HG03139 (cell line): ENCODE measurements around the gene TCEANC2.

ENCODE experiments used
- ATAC-seq: cut with Tn5 transposase; IDR thresholded peaks from one replicate; pipeline ENCODE4 v1.9.1; 2021; ENCODE audit not compliant: unreplicated experiment

Gene TCEANC2

DNA sequence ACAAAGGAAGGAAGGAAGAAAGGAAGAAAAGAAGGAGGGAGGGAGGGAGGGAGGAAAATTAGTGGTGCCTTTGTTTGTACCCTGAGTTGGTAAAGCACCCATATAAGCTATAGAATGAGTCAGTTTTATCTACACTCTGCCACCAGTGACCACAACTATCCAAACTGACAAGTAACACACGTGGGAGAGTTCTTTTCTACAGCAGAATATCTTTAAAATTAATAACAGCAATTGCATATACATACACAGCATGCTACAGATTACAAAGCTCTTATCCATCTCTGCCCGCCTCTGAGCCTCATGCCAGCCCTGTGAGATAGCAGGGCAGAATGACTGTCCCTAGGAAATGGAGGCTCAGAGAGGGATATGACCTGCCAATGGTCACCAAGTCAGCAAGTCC, 79.1 kb downstream of the TCEANC2 start:
- ATAC-seq = no peak

DNA sequence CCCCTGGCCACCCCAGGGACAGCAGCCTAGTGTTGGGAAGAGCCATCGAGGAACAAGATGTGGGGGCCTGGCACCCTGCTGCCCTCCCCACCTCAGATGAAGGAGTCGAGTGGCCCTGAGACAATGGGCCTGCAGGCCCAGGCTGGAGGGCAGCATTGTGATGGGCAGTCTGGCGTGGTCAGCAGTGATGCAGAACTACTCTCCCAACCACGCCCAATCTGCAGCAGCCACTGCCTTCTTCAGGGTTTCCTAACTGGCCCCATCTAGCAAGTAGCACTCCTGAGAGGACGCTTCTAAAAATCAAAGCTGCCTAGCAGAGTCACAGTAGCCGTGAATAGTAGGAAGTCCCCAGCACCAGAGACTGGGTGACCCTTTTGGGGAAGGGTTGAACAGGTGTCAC, 80.9 kb downstream of the TCEANC2 start:
- ATAC-seq = no peak

DNA sequence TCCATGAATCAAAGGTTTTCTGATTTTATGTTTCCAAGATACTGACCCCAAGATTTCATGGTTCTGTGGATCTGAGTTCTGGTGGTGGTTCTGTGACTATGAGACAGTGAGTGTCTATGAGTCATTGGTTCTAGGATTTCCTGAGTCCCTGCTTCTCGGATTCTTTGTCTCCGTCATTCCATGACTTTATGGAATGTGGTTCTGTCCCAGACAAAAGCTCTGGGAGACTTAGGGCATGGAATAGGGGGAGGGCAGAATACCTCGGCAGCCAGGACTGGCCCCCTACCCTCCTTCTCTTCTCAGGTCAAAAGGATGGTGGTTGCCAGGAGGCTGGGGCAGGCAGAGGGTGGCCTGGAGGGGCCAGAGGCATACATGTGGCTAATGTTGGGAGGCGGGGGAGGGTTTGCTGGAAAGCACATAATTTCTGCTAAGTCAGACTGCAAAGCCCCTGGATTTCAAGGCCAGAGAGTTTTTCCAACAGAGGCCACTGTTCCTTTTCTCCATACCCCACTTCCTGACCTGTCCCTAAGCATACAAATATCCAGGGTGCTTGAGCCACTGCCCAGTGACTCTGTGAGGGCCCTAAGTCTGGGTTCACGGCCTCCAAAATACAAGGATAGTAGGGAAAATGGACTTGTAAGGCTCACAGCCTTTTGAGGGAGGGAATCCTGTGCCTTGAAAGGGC, 82.2 kb downstream of the TCEANC2 start:
- no peak for ATAC-seq

DNA sequence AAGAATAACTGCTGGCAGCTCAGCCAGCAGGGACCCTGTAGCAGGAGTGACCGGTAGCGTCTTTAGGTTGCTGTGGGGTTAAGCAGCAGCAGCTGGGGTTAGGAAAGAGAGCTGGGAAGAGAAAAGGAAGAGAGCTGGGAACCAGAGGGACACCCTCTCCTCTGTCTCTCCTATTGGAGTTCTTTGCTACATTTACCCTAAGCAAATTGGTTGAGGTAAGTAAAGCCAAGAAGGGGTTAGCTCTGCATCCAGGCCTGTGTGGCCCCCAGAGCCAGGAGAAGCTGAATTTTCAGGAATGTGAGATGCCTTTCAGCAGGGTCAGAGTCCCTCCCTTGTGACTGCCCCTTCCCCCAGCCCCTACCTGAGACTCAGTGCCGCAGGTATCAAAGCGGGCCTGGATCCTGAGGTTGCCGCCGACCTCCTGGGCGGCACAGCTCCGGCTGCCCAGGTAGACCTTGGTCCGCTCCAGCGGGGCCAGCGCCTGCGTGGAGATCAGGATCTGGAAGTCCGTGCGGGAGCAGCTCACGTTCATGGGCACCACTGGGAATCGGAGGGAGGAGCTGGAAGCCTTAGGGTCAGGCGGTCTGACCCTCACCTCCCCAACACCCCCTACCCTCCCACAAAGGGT, 83.0 kb downstream of the TCEANC2 start:
- ATAC-seq = no peak

DNA sequence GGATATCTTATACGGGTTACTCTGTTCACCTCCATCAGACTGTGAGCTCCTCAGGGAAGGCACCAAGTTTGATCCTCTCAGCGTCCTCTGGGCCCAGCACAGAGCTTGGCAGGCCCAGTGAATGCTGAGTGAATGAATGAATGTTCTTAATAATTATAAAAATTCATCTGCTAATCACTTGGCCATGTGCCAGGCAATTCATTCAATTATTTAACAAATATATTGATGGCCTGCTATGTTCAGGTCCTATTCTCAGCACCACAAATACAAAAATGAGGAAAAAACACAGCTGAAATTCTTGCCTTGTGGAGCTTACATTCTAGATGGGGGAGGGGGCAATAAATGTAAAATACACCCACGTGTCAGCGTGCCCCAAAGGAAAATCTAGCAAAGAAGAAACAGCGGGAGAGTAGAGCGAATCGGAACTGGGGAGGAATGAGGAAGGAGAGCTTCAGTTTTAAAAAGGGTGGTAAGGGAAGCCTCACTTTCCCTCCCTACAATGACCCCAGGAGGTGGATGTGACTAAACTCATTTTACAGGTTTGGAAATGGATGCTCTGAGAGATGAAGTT, 83.6 kb downstream of the TCEANC2 start:
- no peak for ATAC-seq

DNA sequence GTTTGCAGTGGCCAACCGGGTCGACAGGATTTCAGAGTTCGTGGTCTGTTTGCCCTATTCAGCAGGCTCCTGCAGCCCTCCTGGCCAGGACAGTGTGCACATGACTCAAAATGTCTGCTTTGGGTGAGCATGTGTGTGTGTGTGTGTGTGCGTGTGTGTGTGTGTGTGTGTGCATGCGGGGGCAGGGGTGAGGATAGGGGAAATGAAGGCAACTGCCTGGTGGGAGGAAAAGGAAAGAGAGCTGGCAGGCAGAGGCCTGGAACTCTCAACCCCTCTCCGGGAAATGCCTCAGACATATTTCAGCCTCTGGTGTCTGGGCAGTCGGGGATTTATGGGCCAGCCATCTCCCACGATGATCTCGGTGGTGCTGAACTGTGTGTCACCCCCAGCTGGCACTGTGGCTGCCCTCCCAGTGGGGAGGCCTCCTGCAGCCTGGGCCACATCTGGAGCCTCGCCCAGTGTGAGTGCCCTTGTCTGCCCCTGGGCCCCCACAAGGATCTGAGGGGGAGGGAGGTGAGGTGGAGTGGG, 84.2 kb downstream of the TCEANC2 start:
- no peak for ATAC-seq

DNA sequence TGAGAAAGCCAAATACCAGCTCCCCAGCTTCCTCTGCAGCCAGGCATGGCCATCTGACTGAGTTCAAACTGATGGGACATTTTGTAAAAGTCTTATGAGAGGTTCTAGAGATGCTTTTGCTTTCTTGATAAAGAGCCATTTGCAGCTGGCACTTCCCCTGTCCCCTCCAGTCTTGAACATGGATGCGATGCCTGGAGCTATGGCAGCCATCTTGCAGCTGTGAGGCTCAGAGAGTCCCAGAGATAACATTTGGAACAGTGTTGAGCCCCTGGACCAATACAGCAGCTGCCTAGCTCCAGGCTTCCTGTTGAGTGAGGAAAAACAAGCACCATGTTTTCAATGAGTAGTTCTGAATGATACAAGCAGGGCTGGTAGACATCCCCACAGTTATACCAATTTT, 85.6 kb downstream of the TCEANC2 start:
- no peak for ATAC-seq

DNA sequence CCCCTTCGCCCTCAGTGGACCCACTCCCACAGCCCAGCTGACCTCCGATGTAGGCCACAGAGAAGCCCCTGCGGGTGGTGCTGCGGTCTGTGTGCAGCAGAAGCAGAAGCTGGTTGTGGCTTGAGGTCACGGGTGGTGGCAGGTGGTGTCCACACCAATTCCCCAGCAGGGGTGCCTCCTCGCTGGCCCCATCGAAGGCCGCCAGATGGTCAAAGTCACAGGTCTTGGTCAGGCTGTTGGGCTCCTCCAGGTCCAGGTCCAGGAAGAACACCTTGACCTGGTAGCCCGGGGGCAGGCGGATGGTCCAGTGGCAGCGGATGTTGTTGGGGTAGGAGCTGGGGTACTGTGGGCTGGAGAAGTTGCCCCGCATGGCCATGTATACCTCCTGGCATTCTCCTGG, 86.3 kb downstream of the TCEANC2 start:
- no peak for ATAC-seq

DNA sequence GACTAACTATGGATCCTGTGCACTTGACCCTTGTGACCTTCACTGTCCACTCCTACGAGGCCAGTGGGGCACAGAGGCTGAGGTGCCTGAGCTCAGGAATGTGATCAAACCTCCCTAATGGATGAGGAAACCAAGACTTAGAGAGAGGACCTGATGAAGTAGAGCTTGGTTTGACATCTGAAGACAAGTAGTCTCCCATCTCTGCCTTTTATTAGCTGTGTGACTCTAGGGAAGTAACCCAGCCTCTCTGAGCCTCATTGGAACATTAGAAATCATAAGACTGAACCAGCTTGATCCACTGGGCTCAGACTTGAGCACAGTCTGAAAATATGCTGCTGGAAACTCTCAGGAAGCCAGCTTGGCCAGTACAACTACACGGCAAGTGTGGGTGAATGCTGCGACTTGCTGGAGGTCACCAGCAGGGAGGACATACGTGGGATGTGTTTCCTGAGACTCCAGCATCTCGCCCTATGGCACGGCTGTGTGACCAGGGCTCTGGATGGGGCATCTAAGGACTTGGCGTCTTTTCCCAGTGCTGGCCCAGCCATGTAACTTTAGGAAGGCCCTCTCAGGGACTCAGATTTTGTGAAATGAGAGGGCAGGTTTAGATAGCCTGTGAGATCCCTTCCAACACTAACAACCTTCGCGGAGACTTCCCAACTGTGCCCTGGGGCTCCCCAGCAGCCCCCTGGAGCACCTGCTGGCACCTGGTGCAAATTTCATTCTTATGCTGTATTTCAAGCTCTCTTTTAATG, 88.9 kb downstream of the TCEANC2 start:
- no peak for ATAC-seq

DNA sequence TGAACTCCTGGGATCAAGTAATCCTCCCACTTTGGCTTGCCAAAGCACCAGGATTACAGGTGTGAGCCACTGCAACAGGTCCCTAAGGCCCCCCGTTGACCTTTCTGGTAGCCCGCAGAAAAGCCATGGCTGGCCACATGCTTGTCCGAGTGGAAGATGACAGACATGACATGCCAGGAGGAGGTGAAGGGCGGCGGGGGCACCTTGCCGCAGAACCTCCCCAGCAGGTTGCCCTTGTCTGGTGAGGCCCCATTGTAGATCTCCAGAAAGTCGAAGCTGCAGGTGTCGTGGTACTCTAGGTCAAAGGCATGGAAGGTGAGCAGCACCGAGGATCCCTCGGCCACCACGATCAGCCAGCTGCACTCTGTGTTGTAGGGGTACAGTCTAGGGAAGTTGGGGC, 91.0 kb downstream of the TCEANC2 start:
- ATAC-seq = no peak

DNA sequence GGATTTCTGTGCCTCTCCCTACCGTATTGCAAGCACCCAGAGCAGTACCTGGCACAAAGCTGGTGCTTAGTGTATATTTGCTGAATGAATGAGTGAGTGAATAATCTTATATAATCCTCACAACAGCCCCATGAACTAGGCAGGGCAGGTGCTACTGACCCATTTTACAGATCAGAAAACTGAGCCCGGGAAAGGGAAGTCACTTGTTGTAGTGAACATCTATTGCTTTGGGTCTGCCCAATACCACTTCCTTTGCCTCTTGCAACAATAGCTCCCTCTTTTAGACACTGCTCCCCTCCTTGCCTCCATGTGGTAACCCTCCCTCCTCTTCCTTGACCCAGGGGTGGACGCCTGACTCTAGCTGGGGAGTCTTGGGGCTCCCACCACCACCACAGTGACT, 96.3 kb downstream of the TCEANC2 start:
- no peak for ATAC-seq

DNA sequence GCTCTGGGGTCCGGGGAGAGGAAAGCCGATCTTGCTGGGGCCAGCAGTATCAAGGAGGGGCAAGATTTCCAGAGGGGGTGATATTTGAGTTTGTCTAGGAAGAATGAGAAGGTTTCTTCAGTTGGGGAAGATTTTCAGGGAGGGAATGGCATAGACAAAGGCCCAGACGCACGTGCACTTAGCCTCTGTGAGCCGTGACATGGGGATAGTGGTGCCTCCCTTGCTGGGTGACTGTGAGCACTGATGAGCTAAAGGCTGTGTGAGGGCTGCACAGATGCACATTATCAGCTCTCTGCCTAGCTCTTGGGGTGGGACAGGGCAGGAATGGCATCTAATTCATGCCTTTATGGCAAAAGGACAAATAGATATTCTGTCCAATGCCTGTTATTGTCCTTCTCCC, 97.6 kb downstream of the TCEANC2 start:
- ATAC-seq = no peak

DNA sequence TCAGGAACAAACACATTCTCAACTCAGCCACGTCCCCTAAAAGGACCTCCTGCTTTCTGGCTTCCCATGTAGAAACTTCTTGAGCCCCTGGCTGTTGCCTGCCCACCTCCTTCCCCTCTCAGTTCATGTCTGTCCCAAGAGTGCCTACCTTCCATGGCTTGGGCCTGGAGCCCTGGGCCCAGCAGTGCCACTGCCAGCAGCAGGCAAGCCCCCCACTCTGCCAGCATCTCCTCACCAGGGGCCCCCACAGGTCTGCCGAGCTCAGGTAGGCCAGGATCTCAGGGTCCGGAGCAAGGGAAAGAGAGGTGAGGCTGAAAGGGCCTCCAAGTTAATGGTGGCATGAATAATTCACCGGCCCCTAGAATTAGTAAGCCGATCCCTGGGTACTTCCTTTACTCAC, 99.3 kb downstream of the TCEANC2 start, which contains the start of gene CDCP2:
Gene CDCP2, minus strand, starts transcription at position 305 of the 400 bp plus-strand sequence. Its CDS starts 78 bp downstream, at position 227.
- ATAC-seq = no peak

DNA sequence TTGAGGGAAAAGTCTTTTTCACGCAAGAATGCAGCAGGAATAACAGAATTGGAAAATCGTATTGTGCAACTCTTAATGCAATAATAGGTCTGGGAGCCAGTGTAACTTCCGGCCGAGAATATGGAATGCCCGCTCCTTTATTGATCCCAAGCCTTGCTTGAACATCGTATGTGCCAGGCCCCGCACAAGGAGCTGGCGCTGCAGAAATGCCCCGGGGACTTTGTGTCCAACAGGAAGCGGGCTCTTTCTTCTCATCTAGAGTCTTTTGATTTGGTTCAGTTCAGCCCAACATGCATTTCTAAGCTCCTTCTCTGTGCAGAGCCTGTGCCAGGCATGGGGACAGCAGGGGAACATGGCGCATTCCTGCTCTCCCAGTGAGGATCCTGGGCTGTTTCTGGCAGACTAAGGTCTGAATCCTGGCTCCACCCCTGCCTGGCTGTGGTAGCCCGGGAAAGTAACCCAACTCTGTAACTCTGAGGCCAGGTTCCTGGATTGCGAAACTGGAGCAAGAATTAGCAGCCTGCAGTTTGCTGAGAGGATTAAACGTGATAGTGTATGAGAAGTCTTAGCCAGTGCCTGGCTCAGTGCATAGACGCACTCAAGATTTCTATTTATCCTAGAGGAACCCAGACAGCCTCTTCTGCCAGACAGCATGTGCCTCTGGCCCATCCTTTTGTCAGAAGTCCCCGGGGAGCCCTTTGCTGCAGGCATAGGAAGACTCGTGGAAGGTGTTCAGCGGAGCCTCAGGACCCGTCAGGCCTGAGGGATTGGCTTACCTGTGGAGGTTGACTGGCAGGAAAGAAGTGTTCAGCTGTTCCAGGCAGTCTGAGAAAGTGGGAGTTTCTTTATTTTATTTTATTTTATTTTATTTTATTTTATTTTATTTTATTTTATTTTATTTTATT, 100.4 kb downstream of the TCEANC2 start:
- ATAC-seq = no peak
